H9 (cell line): ENCODE results near the gene MCF2L2. TPM values are rescaled to one million over a fixed set of nuclear protein-coding genes. Genes with fewer than 3 reads are reported as not detected.

Experiments
- DNase-seq: peaks from one replicate; pipeline ENCODE4 v3.0.0-alpha.2; 2017
- H2AFZ ChIP-seq: one replicate; pipeline ENCODE4 v1.6.1; 2013; ENCODE audit warnings: mild to moderate bottlenecking, low read length, control low read depth, moderate library complexity
- H2AK5ac ChIP-seq: 2 replicates; pipeline ENCODE4 v1.6.1; 2013; ENCODE audit warnings: low read length, control low read depth, mixed read lengths; ENCODE audit not compliant: insufficient read length
- H2BK120ac ChIP-seq: one replicate; pipeline ENCODE4 v1.6.1; 2013; ENCODE audit warnings: low read depth, mild to moderate bottlenecking, low read length, control low read depth, inconsistent platforms; ENCODE audit not compliant: poor library complexity, severe bottlenecking
- H2BK12ac ChIP-seq: 2 replicates; pipeline ENCODE4 v1.6.1; 2013; ENCODE audit warnings: low read length, control low read depth, mixed read lengths, low read depth; ENCODE audit not compliant: insufficient read length
- H2BK15ac ChIP-seq: 2 replicates; pipeline ENCODE4 v1.6.1; 2013; ENCODE audit warnings: low read depth, low read length, control low read depth
- H2BK20ac ChIP-seq: one replicate; pipeline ENCODE4 v1.6.1; 2013; ENCODE audit warnings: low read depth, mild to moderate bottlenecking, low read length, control low read depth, inconsistent platforms; ENCODE audit not compliant: poor library complexity, severe bottlenecking
- H2BK5ac ChIP-seq: 2 replicates; pipeline ENCODE4 v1.6.1; 2013; ENCODE audit warnings: low read length, control low read depth, mixed read lengths; ENCODE audit not compliant: insufficient read length
- H3K14ac ChIP-seq: 2 replicates; pipeline ENCODE4 v1.6.1; 2013; ENCODE audit warnings: low read length, control low read depth; ENCODE audit not compliant: insufficient read depth
- H3K18ac ChIP-seq: 2 replicates; pipeline ENCODE4 v1.6.1; 2013; ENCODE audit warnings: low read depth, mild to moderate bottlenecking, mixed read lengths, low read length, control low read depth; ENCODE audit not compliant: insufficient read length
- H3K23ac ChIP-seq: 2 replicates; pipeline ENCODE4 v1.6.1; 2013; ENCODE audit warnings: low read length, control low read depth, mixed read lengths, low read depth; ENCODE audit not compliant: insufficient read length
- H3K23me2 ChIP-seq: 2 replicates; pipeline ENCODE4 v1.6.1; 2013; ENCODE audit warnings: low read depth, mild to moderate bottlenecking, mixed read lengths, low read length, control low read depth; ENCODE audit not compliant: insufficient read length, poor library complexity, severe bottlenecking
- H3K27ac ChIP-seq: 2 replicates; pipeline ENCODE4 v1.5.1; 2013; ENCODE audit warnings: low read length, control low read depth, mixed read lengths, low read depth; ENCODE audit not compliant: insufficient read length
- H3K27me3 ChIP-seq: 2 replicates; pipeline ENCODE4 v1.6.1; 2013; ENCODE audit warnings: low read length, control low read depth, inconsistent platforms; ENCODE audit not compliant: insufficient read depth
- H3K4ac ChIP-seq: 2 replicates; pipeline ENCODE4 v1.6.1; 2013; ENCODE audit warnings: low read depth, mild to moderate bottlenecking, control low read depth, inconsistent platforms, low read length, moderate library complexity
- H3K4me1 ChIP-seq: 2 replicates; pipeline ENCODE4 v1.6.1; 2013; ENCODE audit warnings: low read length, control low read depth, inconsistent platforms; ENCODE audit not compliant: insufficient read depth
- H3K4me2 ChIP-seq: 2 replicates; pipeline ENCODE4 v1.6.1; 2013; ENCODE audit warnings: low read length, control low read depth, mixed read lengths; ENCODE audit not compliant: insufficient read length, insufficient read depth
- H3K56ac ChIP-seq: 2 replicates; pipeline ENCODE4 v1.6.1; 2013; ENCODE audit warnings: low read depth, mild to moderate bottlenecking, mixed read lengths, low read length, control low read depth; ENCODE audit not compliant: insufficient read length
- H3K79me1 ChIP-seq: 2 replicates; pipeline ENCODE4 v1.6.1; 2013; ENCODE audit warnings: low read depth, mild to moderate bottlenecking, moderate library complexity, low read length, control low read depth, inconsistent platforms; ENCODE audit not compliant: insufficient read depth, poor library complexity, severe bottlenecking
- H3K79me2 ChIP-seq: 2 replicates; pipeline ENCODE4 v1.6.1; 2013; ENCODE audit warnings: low read length, control low read depth, inconsistent platforms; ENCODE audit not compliant: insufficient read depth
- H3K9ac ChIP-seq: 2 replicates; pipeline ENCODE4 v1.6.1; 2013; ENCODE audit warnings: low read length, control low read depth, mixed read lengths; ENCODE audit not compliant: insufficient read length; ENCODE audit errors: extremely low read depth
- H3K9me3 ChIP-seq: one replicate; pipeline ENCODE4 v1.6.1; 2013; ENCODE audit warnings: low read depth, low read length, inconsistent platforms; ENCODE audit not compliant: control insufficient read depth
- H3T11ph ChIP-seq: one replicate; pipeline ENCODE4 v1.6.1; 2013; ENCODE audit warnings: mild to moderate bottlenecking, low read length, control low read depth, inconsistent platforms
- H4K20me1 ChIP-seq: one replicate; pipeline ENCODE4 v1.6.1; 2013; ENCODE audit not compliant: control insufficient read depth, insufficient read length, insufficient read depth
- H4K5ac ChIP-seq: 2 replicates; pipeline ENCODE4 v1.6.1; 2013; ENCODE audit warnings: low read depth, mild to moderate bottlenecking, mixed read lengths, low read length, control low read depth; ENCODE audit not compliant: insufficient read length
- H4K8ac ChIP-seq: replicated peaks from 2 replicates; pipeline ENCODE4 v1.6.1; 2013; ENCODE audit warnings: low read length, control low read depth, mixed read lengths, low read depth; ENCODE audit not compliant: insufficient read length
- H4K91ac ChIP-seq: 2 replicates; pipeline ENCODE4 v1.6.1; 2013; ENCODE audit warnings: low read depth, mild to moderate bottlenecking, moderate library complexity, mixed read lengths, low read length, control low read depth; ENCODE audit not compliant: insufficient read length
- H3K27ac Mint-ChIP-seq, 3 experiments: 2 replicates in 2 of 3; 3 replicates in 1 of 3; pipeline ENCODE4 v1.8.0; 2020 to 2021; ENCODE audit warnings: mixed read lengths in 3 of 3, mild to moderate bottlenecking in 1 of 3, moderate library complexity in 1 of 3
- H3K27me3 Mint-ChIP-seq: 2 replicates; pipeline ENCODE4 v1.8.0; 2021; ENCODE audit warnings: low read depth, mild to moderate bottlenecking, moderate library complexity, mixed read lengths
- H3K36me3 Mint-ChIP-seq, 3 experiments: 2 replicates in 2 of 3; 3 replicates in 1 of 3; pipeline ENCODE4 v1.8.0; 2020 to 2021; ENCODE audit warnings: low read depth in 3 of 3, mixed read lengths in 3 of 3; ENCODE audit not compliant: insufficient read depth in 1 of 3
- H3K4me1 Mint-ChIP-seq, 2 experiments: 2 replicates each; pipeline ENCODE4 v1.8.0; 2020; ENCODE audit warnings: mixed read lengths in 2 of 2
- H3K4me3 Mint-ChIP-seq, 2 experiments: 2 replicates in 1 of 2; 3 replicates in 1 of 2; pipeline ENCODE4 v1.8.0; 2020 to 2021; ENCODE audit warnings: mild to moderate bottlenecking in 2 of 2, mixed read lengths in 2 of 2, moderate library complexity in 1 of 2
- H3K9me3 Mint-ChIP-seq, 2 experiments: 2 replicates in 1 of 2; 3 replicates in 1 of 2; pipeline ENCODE4 v1.8.0; 2020; ENCODE audit warnings: mild to moderate bottlenecking in 2 of 2, mixed read lengths in 2 of 2, moderate library complexity in 1 of 2
- CTCF ChIP-seq: fragments of 200-600 bp; sonication (generic); conservative IDR thresholded peaks from 3 replicates; pipeline ENCODE4 v1.8.0; 2021; ENCODE audit warnings: antibody characterized with exemption, mild to moderate bottlenecking
- WGBS: extraction: QIAGEN DNeasy Blood & Tissue Kit; methylation state at CpG from one replicate; pipeline ENCODE4 v1.1.7; 2013; ENCODE audit warnings: missing lambda C conversion rate, low lambda C conversion rate, mixed read lengths; ENCODE audit not compliant: insufficient read length; ENCODE audit errors: extremely low coverage; 5-methylcytosine and 5-hydroxymethylcytosine counted together
- total RNA-seq: library from RNA; stranded (reverse); gene quantifications from 2 replicates; pipeline ENCODE4 v1.2.1, GENCODE V29; 2021

The MCF2L2 gene
- total RNA-seq, 1 experiment from 2014 or later = 6.4 TPM

GRCh38 chr3:183381673-183382072 lies 46.7 kb downstream of the MCF2L2 start:
- WGBS = no CpG with 5 or more reads among the region's 1 CpG
- H3K9ac ChIP-seq = no peak overlapping the region
- Mint-ChIP-seq H3K27ac (no peak overlapping the region), H3K27me3 (no peaks in the 10 kb centered on the region), H3K9me3 (no peaks in the 10 kb centered on the region), H3K4me1 (peaks cover 16 to 21% of the 10 kb centered on the region in 2 experiments), H3K4me3 (no peak overlapping the region), H3K36me3 (no peaks in the 10 kb centered on the region; a peak in 2 of 7 replicates)
- no peaks in the 10 kb centered on the region for H3K23me2 ChIP-seq
- no peaks in the 10 kb centered on the region for H3K4me1 ChIP-seq
- H3K23ac ChIP-seq = no peak overlapping the region
- H3T11ph ChIP-seq = no peak overlapping the region
- H2AK5ac ChIP-seq = no peak overlapping the region
- H2BK120ac ChIP-seq = no peak overlapping the region
- H3K27ac ChIP-seq = no peak overlapping the region
- no peak overlapping the region for H3K18ac ChIP-seq
- no peak overlapping the region for H2BK20ac ChIP-seq
- no peak overlapping the region for H2BK15ac ChIP-seq
- H3K4ac ChIP-seq = no peak overlapping the region
- H3K56ac ChIP-seq = no peak overlapping the region
- H3K9me3 ChIP-seq = no peaks in the 10 kb centered on the region
- no peak overlapping the region for H4K91ac ChIP-seq
- no peak for TF ChIP-seq CTCF
- no peak overlapping the region for H2AFZ ChIP-seq
- no peak overlapping the region for H2BK12ac ChIP-seq
- H4K8ac ChIP-seq = no peak overlapping the region
- H3K14ac ChIP-seq = no peak overlapping the region
- no peaks in the 10 kb centered on the region for H3K27me3 ChIP-seq
- H2BK5ac ChIP-seq = no peak overlapping the region
- no peaks in the 10 kb centered on the region for H3K79me1 ChIP-seq
- no peak for DNase-seq
- H4K20me1 ChIP-seq = no peaks in the 10 kb centered on the region
- no peak overlapping the region for H3K4me2 ChIP-seq
- H3K79me2 ChIP-seq = no peaks in the 10 kb centered on the region
- no peak overlapping the region for H4K5ac ChIP-seq
